Ishikawa (cell line): Measurements from ENCODE around the gene ZCCHC18.
A peak's percentile ranks its signal among the peaks of the same experiment; 100 is the strongest.

Experiments used
- CEBPB ChIP-seq: IDR thresholded peaks from 2 replicates; pipeline ENCODE4 v1.6.1; 2012
- CREB1 ChIP-seq: IDR thresholded peaks from 2 replicates; pipeline ENCODE4 v1.6.1; 2012; ENCODE audit warnings: low read depth
- EGR1 ChIP-seq: IDR thresholded peaks from 2 replicates; pipeline ENCODE4 v1.6.1; 2012
- EP300 ChIP-seq: IDR thresholded peaks from 2 replicates; pipeline ENCODE4 v1.6.1; 2012; ENCODE audit warnings: borderline replicate concordance
- FOXM1 ChIP-seq: IDR thresholded peaks from 2 replicates; pipeline ENCODE4 v1.6.1; 2012; ENCODE audit warnings: low read depth, borderline replicate concordance
- MAX ChIP-seq: IDR thresholded peaks from 2 replicates; pipeline ENCODE4 v1.6.1; 2012
- NFIC ChIP-seq: IDR thresholded peaks from 2 replicates; pipeline ENCODE4 v1.6.1; 2012
- RAD21 ChIP-seq: IDR thresholded peaks from 2 replicates; pipeline ENCODE4 v1.6.1; 2012; ENCODE audit warnings: low read depth
- TAF1 ChIP-seq: IDR thresholded peaks from 2 replicates; pipeline ENCODE4 v1.6.1; 2012; ENCODE audit warnings: low read depth, mild to moderate bottlenecking
- TCF12 ChIP-seq: IDR thresholded peaks from 2 replicates; pipeline ENCODE4 v1.6.1; 2012; ENCODE audit warnings: low read depth
- TEAD4 ChIP-seq: IDR thresholded peaks from 2 replicates; pipeline ENCODE4 v1.6.1; 2012
- YY1 ChIP-seq: IDR thresholded peaks from 2 replicates; pipeline ENCODE4 v1.6.1; 2012; ENCODE audit warnings: low read depth
- ZBTB7A ChIP-seq: IDR thresholded peaks from 2 replicates; pipeline ENCODE4 v1.6.1; 2012; ENCODE audit warnings: low read depth
- TF ChIP-seq, protein P1 (sequence below): IDR thresholded peaks from 2 replicates; pipeline ENCODE4 v1.6.1; 2012; ENCODE audit warnings: low read depth, mild to moderate bottlenecking
- TF ChIP-seq, protein P2 (sequence below): IDR thresholded peaks from 2 replicates; pipeline ENCODE4 v1.6.1; 2012

ZCCHC18 gene

GRCh38 chrX:104113222-104113965 is 1.1 kb downstream of the ZCCHC18 start:
- no peak for TF ChIP-seq EP300
- TF ChIP-seq RAD21: peak; percentile 37; the same call in 1 of the 2 replicates

GRCh38 chrX:104117759-104118158 is 5.4 kb downstream of the ZCCHC18 start:
- no peak for TF ChIP-seq TCF12
- no peak for TF ChIP-seq ZBTB7A
- TF ChIP-seq, protein P1, sequence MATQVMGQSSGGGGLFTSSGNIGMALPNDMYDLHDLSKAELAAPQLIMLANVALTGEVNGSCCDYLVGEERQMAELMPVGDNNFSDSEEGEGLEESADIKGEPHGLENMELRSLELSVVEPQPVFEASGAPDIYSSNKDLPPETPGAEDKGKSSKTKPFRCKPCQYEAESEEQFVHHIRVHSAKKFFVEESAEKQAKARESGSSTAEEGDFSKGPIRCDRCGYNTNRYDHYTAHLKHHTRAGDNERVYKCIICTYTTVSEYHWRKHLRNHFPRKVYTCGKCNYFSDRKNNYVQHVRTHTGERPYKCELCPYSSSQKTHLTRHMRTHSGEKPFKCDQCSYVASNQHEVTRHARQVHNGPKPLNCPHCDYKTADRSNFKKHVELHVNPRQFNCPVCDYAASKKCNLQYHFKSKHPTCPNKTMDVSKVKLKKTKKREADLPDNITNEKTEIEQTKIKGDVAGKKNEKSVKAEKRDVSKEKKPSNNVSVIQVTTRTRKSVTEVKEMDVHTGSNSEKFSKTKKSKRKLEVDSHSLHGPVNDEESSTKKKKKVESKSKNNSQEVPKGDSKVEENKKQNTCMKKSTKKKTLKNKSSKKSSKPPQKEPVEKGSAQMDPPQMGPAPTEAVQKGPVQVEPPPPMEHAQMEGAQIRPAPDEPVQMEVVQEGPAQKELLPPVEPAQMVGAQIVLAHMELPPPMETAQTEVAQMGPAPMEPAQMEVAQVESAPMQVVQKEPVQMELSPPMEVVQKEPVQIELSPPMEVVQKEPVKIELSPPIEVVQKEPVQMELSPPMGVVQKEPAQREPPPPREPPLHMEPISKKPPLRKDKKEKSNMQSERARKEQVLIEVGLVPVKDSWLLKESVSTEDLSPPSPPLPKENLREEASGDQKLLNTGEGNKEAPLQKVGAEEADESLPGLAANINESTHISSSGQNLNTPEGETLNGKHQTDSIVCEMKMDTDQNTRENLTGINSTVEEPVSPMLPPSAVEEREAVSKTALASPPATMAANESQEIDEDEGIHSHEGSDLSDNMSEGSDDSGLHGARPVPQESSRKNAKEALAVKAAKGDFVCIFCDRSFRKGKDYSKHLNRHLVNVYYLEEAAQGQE: no peak
- TF ChIP-seq EP300: no peak
- TF ChIP-seq TAF1: no peak
- no peak for TF ChIP-seq MAX
- TF ChIP-seq CREB1: no peak
- TF ChIP-seq NFIC: no peak
- no peak for TF ChIP-seq FOXM1
- no peak for TF ChIP-seq TEAD4
- TF ChIP-seq, protein P2, sequence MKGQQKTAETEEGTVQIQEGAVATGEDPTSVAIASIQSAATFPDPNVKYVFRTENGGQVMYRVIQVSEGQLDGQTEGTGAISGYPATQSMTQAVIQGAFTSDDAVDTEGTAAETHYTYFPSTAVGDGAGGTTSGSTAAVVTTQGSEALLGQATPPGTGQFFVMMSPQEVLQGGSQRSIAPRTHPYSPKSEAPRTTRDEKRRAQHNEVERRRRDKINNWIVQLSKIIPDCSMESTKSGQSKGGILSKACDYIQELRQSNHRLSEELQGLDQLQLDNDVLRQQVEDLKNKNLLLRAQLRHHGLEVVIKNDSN: no peak
- TF ChIP-seq RAD21: no peak
- no peak for TF ChIP-seq EGR1
- TF ChIP-seq CEBPB: no peak
- TF ChIP-seq YY1: no peak

- TF ChIP-seq CREB1: no peak
- TF ChIP-seq, protein P1: no peak
- TF ChIP-seq TAF1: no peak
- TF ChIP-seq CEBPB: no peak
- no peak for TF ChIP-seq TEAD4
- no peak for TF ChIP-seq EGR1
- no peak for TF ChIP-seq ZBTB7A
- no peak for TF ChIP-seq MAX
- no peak for TF ChIP-seq YY1
- TF ChIP-seq TCF12: no peak
- TF ChIP-seq, protein P2: no peak
- no peak for TF ChIP-seq NFIC
- no peak for TF ChIP-seq RAD21
- TF ChIP-seq FOXM1: no peak
- no peak for TF ChIP-seq EP300
These were observed 6.4 kb downstream of the ZCCHC18 start for GRCh38 chrX:104118765-104119164.

- TF ChIP-seq TCF12 (no peak), YY1 (no peak), TAF1 (no peak), ZBTB7A (no peak), CREB1 (no peak), CEBPB (no peak), NFIC (no peak)
- TF ChIP-seq, protein P2: no peak
These were observed 10.5 kb downstream of the ZCCHC18 start for GRCh38 chrX:104122829-104123228.

- no peak for TF ChIP-seq CREB1
- no peak for TF ChIP-seq TAF1
- TF ChIP-seq, protein P2: no peak
- TF ChIP-seq ZBTB7A: no peak
- TF ChIP-seq NFIC: no peak
- TF ChIP-seq, protein P1: no peak
- TF ChIP-seq EGR1: no peak
These were observed 14.5 kb downstream of the ZCCHC18 start for GRCh38 chrX:104126856-104127255.
